Activated naive CD4-positive, alpha-beta T cell (primary cell): ENCODE results near the gene C2orf49.
"Not testable (repeated sequence)": the region's sequence is repeated elsewhere in the genome, so short reads cannot be mapped to it uniquely, and the experiment has no call there.

Source experiments
- DNase-seq, 4 experiments: peaks; one replicate each; lab custom pipeline; 2025; lab: John Stamatoyannopoulos, UW

Gene C2orf49

DNA sequence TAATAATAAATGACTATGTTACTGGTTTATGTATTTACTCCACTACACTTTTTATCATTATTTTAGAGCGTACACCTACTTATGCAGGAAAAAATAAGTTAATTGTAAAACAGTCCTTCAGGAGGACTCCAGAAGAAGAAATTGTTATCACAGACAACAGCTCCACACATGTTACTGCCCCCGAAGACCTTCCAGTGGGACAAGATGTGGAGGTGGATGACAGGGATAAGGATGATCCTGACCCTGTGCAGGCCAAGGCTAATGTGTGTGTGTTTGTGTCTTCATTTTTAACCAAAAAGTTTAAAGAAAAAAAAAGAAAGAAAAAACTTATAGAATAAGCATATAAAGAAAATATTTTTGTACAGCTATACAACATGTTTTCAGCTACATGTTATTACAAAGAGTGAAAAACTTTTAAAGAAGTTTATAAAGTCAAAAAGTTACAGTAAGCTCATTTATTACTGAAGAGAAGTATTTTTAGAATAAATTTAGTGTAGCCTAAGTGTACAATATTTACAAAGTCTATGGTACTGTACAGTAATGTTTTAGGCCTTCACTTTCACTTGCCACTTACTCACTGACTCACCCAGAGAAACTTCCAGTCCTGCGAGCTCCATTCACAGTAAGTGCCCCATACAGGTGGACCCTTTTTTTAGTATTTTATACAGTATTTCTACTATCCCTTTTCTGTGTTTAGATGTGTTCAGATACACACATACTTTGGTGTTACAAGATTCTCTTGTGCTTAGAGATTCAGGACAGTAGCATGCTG, 15.3 kb upstream of the C2orf49 start:
- no peak for DNase-seq

DNA sequence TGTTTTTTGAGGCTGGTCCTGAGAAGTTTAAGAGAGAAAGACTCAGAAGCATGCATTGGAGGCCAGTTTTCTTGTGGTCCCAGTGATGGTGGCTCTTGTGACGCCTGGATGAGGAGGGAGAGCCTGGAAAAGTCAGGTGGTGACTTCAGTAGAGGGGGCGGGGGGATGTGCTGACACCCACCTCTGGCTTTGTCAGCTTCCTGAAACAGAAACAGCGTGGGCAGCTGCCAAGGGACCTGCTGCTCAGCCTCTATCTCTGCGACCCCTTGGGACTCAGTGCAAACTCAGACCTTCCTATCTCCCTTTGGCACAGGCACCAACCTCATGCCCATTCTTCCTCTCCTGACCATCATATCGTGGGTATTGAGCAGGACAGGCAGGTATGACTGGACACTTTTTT, 14.2 kb upstream of the C2orf49 start:
- DNase-seq: no peak

DNA sequence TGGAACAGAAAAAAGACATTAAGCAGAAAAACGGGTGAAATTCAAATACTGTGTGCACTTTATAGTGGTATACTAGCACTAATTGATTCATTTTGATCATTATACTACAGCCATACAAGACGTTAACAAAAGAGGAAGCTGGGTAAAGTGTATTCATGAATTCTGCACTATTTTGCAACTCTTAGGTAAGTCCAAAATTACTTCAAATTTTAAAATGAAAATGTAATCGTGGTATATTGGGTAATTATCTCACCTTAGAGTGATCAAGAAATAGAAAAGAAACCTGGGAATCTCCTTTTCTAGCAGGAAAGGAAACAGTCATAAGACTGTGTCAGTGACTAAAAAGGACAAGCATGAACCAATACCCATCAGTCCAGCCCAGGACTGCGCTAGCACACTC, 13.2 kb upstream of the C2orf49 start:
- no peak for DNase-seq

DNA sequence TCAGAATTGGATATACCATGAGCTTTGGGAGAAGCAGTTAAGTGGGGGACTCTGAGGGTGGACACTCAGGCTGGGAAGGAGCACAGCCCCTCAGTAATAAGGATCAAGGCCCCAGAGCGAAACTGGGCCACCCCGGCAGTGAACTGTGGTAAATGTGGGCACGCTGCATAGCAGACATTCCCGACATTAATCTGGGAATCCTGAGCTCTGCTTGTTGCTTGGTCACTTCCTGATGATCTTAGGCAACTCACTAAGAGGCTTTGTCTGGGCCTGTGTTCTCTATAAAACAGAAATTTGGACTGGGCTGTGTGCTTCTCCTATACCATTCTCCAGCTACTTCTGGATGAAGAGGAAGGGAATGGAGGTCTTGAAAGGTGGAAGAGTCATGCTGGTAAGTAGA, 12.6 kb upstream of the C2orf49 start:
- DNase-seq: no peak

DNA sequence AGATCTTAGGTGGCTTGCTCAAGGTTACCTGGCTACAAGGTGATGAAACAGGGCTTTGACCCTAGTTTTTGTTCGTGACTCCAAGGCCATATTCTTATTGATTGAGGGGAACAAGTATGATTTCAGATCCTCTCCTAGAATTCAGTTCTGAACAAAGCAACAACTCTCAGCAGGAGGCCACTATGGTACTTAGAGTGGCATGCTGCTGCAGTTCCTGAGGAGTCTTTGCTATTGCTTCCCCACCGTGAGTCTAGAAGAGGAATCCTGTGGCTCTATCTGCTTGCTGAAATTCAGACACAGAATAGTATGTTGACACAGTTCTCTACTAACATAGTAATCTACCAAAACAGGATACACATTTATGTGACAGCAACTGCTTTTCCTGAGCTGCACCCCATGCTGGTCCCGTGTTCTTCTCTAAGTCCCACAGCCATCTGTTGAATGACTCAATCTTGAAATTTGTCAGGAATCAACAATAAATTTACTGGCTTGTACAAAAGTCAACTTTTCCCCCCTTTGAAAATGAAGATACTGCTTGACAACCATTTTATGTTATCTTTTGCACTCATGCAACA, 11.9 kb upstream of the C2orf49 start:
- no peak for DNase-seq

DNA sequence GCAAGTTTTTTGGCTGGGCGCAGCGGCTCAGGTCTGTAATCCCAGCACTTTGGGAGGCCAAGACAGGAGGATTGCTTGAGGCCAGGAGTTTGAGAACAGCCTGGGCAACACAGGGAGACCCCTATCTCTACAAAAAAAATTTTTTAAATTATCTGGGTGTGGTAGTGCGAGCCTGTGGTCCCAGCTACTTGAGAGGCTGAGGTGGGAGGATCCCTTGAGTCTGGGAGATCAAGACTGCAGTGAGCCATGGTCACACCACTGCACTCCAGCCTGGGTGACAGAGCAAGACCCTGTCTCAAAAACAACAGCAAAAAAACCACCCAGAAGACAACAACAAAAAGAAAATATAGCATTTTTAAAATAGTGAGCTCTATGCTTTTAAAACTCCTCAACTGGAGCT, 10.1 kb upstream of the C2orf49 start:
- DNase-seq: not testable (repeated sequence)

DNA sequence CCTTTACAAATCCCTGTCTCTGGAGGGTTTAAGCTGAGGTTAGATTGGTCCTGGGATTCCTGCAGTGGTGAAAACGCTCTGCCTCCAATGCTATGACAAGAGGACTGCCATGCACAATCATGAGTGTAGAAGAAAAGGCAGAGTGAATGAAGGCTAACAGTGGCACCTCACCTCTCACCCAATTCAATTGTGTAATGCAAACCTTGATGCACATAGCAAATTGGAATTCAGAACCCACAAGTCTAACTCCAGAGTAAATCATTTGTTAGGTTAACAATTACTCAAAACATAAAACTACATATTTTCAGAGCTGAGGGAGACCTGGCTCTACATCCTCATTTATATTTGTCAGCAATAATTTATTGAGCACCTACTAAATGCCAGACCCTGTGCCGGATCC, 9.7 kb upstream of the C2orf49 start:
- DNase-seq: no peak

DNA sequence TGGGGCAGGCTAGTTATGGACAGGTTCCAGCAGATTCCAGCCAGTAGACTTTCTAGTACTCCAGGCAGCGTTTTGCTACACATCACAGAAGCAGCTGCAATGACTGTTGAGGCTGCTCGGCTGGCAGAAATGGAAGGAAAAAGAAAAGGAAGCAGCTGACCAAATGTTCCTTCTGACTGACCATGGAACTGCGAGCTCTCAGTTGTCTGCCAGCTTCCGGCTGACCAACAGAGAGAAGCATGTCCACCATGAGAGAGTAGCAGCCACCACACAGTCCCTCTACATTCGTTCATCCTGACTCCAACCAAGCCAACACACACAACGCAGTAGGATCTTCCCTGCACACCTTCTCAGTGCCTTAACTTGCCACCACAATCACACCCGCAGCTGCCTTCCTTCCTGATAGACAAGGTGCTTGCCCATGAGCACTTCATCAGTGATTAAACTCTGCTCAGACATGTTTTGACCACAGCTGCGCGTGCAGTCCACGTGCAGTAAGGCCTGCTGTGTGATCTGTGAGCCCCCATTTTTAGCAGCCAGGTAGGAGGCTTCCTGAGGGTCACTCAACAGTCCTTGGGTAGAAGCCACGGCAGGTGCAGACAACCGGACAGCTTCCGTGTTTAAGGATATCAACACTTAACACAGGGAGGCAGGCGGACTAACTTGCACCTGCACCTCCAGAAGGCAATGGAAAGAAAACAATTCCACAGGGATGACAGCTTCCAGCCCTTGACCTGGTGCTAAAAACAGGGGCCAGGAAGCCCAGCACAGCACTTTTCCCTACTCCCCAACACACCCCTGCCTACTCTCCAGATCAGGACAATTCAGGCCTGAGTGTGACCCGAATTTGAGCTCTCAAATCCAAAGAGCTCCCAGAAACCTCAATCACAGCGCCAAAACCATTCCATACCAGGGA, 8.8 kb upstream of the C2orf49 start:
- DNase-seq: no peak

DNA sequence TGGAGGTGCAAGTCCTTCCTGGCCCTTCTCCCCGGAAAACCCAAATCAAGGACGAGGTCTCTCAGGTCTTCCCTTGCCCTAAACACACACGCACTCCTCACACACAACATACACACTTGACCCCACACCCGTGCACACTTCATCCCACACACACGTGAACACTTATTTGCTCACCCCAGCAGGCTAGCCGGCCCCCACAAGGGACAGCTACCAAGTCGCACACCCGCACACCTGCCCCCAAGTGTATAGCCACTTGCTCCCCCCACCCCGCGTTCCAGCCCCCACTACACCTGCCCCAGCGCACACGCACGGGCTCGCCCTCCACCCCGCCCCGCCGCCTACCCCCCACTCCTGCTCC, 8.2 kb upstream of the C2orf49 start:
- DNase-seq: no peak

DNA sequence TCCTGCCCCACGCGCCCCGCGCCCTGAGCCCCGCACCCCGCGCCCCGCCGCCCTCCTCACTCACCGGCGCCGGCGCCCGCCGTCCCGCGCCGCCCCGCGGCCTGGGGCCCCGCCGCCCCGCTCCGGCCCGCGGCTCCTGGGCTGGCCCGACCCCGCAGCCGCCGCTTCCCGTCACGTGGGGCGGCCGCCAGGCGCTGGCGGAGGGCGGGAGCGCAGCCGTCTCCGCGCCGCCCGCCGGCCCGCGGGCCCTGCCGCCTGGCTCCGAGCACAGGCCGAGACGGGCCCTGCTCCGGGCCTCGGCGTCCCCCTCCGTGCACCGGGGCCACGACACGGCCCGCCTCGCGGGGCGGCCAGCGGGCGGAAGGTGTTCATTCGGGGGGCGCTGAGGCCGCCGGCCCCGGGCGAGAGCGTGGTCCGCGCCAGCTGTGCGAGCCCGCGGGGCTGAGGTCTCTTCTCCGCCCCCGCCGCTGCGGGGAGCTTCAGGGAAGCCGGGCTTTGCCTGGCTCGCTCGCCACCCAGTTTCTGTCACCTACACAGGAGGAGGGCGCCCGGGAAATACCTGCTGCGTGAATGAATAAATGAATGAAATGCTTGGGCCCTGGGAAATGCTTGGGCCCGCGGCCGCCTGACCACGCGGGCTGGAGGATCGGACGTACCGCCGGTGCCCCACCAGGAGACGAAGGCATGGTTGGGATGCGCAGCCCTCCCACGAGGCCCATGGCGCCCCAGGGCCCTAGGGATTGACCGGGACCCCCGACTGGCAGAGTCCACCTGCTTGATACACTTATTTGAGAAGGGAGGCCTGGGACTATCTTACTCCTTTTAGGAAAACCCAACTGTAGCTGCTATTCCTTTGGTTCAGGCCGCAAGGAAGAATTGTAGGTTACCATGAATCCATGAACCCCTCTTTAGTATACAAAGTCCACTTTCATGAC, 7.5 kb upstream of the C2orf49 start, which contains the start of gene TGFBRAP1:
Gene TGFBRAP1 (minus strand): TSS at position 175 of the 935 bp plus-strand sequence. CDS start 21,434 bp downstream, outside the sequence.
- DNase-seq: peak in 3 of 4 experiments; percentile 5 to 54 (median 27)

DNA sequence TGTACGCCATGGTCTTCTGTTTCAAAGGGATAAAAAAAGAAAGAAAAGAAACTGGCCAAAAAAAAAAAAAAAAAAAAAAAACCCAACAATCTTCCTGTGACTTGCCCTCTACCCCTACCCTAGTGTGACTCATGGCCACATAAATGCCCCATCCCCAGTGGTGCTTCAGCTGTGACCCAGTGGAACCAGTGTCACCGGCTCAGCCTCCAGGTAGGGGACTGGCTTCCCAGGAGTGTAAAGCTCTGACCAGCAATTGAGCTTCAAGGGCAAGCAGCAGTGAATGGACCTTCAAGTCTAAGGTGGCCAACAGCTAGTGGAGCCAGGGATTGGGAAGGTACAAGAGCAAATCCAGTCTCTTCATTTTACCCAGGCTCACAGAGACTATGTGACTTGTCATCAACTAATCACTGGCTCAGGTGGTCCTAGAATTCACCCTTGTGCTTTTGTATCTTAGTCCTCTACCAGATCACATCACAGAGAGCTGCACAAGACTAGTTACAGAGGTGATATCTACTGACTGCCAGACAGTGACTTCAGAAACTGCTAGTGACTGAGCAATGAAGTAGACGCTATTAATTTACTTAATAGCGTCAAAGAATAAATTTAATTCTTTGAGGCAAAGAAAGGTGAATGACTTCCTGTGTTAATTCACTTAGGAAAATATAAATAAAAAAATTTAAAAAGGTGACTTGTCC, 6.5 kb upstream of the C2orf49 start:
- no peak for DNase-seq

DNA sequence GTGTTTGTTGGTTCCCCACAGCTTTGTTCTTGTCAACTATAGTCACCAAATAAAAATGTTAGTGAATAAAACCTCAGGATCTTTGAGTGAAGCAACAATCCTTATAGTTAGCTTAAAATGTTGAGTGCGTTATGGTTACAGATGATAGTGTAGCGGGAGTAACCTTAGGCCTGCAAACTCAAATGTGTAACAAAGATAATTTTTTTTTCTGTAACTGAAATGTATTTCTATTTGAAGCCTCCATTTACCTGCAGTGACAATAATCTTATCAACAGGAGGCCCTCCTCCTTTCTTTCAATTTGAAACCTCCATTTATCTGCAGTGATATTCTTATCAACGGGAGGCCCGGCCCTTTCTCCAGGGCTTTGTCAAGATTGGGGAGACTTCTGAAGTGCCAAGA, 3.1 kb upstream of the C2orf49 start:
- DNase-seq: no peak

DNA sequence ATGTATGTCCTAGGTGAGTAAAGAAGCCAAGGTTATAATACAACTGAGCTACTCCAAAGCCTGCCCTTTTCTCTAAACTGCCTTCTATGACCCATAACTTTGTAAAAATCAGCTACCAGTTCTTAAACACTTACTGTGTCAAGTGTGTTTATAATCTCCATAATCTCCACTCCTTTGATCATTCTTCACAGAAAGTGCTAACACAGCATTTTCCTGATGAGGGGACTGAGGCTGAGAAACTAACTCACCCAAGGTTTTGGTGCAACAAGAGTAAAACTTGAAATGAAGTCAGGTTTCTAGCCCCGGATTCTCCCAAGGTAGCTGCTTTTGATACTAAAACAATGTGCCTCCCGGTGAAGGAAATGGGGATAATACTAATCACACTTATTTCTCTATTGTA, 1.9 kb upstream of the C2orf49 start:
- no peak for DNase-seq

DNA sequence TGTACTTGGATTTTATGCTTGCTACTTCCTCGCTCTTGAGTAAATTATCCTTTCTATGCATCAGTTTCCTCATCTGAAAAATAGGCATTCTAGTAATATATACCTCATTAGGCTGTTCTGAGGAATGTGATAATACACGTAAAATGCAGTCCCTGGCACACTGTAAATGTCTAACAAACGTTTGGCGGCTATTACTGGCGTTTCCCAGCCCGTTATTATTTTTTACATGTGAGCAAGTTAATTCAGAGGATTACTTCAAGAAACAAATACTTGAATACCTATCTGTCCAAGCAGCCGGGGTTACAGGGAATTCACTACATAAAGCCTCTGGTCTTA, 586 bp upstream of the C2orf49 start:
- DNase-seq: no peak

DNA sequence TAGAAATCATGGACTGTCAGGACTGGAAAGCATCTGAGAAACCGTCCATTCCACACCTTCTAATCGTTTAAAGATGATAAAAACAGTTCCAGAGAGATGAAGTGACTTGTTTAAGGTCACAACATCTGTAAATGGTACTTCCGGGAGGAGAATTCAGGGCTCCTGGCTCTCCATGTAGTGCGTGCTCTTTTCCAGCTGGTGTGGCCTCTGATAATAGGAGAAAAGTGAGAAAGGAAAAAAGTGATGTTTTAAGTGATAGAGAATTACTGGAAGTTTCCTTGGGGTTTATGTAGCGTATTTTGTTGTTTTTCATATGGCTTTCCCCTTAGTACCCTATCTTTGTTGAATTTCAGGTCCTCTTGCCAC, 663 bp downstream of the C2orf49 start:
- no peak for DNase-seq

DNA sequence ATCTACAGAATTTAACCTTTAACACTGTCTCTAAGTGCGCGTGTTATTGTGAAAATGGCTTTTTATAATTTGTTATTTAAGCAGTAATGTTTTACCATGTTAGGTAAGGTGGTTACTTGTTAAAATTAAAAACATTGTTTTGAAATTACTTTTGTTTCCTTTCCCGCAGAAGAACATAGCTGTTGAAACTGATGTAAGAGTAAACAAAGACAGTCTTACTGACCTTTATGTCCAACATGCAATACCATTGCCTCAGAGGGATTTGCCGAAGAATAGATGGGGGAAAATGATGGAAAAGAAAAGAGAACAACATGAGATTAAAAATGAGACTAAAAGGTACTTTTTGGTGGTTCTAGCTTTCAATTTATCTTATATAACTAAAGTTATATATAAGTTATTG, 2.1 kb downstream of the C2orf49 start:
- DNase-seq: no peak

DNA sequence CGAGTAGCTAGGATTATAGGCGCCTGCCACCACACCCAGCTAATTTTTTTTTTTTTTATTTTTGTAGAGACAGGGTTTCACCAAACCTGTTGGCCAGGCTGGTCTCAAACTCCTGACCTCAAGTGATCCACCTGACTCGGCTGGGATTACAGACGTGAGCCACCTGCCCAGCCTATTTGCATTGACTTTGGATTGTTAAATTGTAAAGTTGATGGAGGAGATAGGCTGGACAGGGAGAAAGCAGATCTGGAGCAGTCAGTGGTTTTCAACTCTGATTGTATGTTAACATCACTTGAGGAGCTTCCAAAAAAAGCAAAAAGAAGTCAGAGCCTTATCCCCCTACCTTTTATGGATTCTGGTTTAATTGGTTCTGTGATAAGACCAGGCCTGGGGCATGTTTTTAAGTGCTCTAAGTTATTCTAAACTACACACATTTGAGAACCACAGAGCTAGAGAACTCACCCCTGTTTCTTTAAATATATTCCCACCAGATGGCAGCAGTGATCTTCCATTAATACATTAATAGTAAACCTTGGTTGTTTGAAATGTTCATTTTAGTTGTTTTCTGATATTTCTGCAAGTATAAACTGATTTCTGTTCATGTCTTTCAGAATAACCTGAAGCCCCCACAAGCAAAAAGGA, 7.5 kb downstream of the C2orf49 start:
- no peak for DNase-seq

DNA sequence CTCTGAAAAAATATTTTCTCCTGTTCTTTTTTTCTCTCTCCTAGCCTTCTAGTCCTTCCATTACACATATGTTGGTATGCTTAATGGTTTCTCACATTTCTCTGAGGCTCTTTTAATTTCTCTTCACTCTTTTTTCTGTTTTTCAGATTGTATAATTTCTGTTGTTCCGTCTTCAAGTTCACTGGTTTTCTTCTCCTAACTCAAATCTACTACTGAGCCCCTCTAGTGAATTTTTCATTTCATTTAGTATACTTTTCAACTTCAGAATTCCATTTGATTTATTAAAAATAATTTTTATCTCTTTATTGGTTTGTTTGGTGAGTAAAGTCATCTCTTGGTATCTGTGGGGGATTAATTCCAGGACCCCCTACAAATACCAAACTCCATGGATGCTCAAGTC, 19.8 kb downstream of the C2orf49 start:
- no peak for DNase-seq

DNA sequence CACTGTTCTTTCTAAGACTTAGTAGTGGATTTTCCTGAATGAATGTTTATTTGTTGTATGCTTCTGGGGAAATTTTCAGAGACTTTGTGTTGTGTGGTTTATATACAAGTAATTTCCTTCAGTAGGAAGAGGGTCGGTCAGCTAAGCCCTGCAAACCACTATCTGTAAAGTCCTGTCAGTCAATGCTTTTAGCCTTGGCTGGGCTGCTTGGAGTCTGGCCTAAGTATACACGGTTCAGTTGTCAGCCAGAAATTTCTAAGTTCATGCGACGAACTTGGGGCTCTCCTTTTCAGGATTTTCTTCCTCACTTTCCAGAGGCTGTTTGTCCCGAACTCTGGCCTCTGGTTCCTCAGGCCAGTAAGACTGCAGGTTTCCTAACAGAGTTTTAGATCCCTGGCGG, 21.3 kb downstream of the C2orf49 start:
- DNase-seq: no peak

DNA sequence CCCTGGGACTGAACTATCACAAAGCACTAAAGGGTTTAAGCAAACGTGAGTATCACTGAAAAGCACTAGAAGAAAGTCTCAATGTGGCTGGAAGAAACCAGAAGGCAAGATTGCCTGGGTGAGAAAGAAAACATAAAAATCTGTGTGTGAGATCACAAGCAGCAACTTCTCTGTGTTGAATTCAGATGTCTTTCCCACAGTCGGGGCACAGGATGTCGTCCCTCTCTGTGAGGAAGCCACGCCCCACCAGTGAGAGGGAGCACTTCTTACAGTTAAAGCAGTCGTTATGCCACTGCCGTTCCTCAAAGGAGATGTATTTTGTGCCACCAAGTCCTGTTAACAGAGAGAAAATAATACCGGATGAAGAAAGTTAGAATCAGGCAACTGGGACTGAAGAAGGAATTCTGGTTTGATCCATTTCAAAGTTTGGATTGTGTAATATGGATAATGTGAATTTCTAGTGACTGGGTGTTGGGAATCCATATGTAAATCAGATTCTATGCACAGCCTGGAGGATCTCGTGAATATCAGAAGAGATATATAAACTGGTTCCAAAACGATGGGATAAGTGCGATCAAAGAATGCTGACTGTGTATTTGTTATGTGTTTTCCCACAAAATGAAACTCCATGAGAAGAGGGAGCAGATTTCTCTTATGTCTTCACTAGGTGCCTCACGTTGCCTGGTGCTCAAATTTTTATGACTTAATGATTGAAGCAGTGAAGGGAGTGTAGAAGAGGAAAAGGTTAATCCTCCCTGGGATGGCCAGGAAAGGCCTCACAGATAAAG, 24.0 kb downstream of the C2orf49 start:
- DNase-seq: peak in 2 of 4 experiments; percentile 11 to 53
